22Rv1 (cell line): ENCODE results near the gene IQGAP2.

Source experiments
- H3K27ac ChIP-seq: fragments of 450-650 bp; 2 replicates; pipeline ENCODE4 v1.5.1; 2017
- CTCF ChIP-seq: fragments of 450-650 bp; IDR thresholded peaks from 2 replicates; pipeline ENCODE4 v1.5.1; 2017; ENCODE audit warnings: mild to moderate bottlenecking
- ZFX ChIP-seq: fragments of 450-650 bp; IDR thresholded peaks from 2 replicates; pipeline ENCODE4 v1.6.1; 2017; ENCODE audit warnings: antibody characterized with exemption, borderline replicate concordance

IQGAP2 gene

DNA sequence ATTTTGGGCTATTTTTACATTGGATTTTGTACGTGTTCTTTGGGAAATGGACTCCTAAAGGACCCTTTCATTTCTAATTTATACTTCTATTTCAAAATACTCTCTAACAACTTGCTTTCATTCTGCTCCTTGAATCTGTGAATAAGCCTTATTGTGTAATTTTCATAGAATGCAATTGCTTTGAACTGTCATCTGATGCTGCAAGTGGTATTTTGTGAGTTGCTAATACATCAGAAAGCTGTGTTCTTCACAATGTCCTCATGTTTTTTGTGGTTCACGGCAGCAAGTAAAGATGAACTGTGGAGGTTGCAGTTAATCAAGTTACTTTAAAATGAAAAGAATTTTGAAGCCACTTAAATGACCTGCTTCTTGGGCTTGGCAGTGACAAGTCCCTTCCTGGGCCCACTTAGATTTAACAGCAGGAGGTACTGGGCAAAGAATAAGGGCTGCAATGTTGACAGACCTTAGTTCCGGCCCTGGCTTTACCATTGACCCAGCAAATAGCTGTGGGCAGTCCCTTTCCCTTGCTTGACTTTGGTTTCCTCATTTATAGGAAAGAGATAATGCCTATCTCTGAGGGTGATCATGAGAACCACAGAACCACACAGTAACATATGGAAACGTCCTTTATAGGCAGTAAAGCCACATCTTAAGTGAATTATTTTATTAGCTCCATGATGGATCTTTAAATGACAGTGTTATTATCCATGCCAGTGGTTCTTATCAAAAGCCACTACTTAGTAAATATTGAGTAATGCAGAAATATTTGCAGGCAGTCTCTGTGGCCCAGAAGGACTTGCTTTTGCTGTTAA is 54.8 kb downstream of the IQGAP2 start:
- TF ChIP-seq CTCF (no peak), ZFX (no peak)
- no peak overlapping the region for H3K27ac ChIP-seq

GRCh38 chr5:76458486-76458830 is 55.4 kb downstream of the IQGAP2 start:
- H3K27ac ChIP-seq = no peak overlapping the region
- TF ChIP-seq ZFX (no peak), CTCF (no peak)

DNA sequence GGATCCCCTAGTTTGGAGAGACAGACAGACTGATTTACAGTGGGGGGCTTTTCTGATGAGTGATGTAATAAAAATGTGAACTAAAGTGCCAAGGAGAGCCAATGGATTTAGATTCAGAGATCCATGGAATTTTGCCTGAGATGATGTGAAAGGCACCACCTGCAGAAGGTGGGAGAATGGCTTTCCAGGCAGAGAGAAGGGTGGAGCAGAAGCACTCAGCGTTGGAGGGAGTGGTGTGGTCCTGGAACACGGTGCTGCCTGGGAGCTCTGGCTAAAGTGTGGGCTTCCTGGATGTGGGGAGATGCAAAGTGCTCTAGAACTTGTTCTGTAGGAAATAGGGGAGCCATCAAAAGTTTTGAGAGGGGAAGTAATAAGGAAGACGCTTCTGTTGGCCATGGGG is 57.0 kb downstream of the IQGAP2 start:
- no peak overlapping the region for H3K27ac ChIP-seq
- no peak for TF ChIP-seq CTCF
- TF ChIP-seq ZFX = no peak

GRCh38 chr5:76462097-76462667 is 59.1 kb downstream of the IQGAP2 start:
- no peak for TF ChIP-seq ZFX
- TF ChIP-seq CTCF = no peak
- H3K27ac ChIP-seq = no peak overlapping the region

GRCh38 chr5:76467216-76467615 is 64.1 kb downstream of the IQGAP2 start:
- H3K27ac ChIP-seq = no peak overlapping the region
- TF ChIP-seq CTCF = no peak
- TF ChIP-seq ZFX = no peak

GRCh38 chr5:76468635-76469425 is 65.7 kb downstream of the IQGAP2 start:
- H3K27ac ChIP-seq = no peak overlapping the region
- no peak for TF ChIP-seq CTCF
- no peak for TF ChIP-seq ZFX
